HG03280 (cell line): ENCODE data around the gene CHAF1B.

Experiments used
- ATAC-seq: cut with Tn5 transposase; IDR thresholded peaks from one replicate; pipeline ENCODE4 v1.9.1; 2021; ENCODE audit warnings: mild to moderate bottlenecking, moderate library complexity; ENCODE audit not compliant: unreplicated experiment

The CHAF1B gene

GRCh38 chr21:36459098-36459497 lies 73.9 kb downstream of the CHAF1B start:
- ATAC-seq = no peak

- no peak for ATAC-seq
Observed at GRCh38 chr21:36460866-36461265, 75.7 kb downstream of the CHAF1B start.

GRCh38 chr21:36461277-36461917 lies 76.2 kb downstream of the CHAF1B start:
- no peak for ATAC-seq

GRCh38 chr21:36461918-36462486 lies 76.8 kb downstream of the CHAF1B start:
- ATAC-seq = no peak

GRCh38 chr21:36463204-36463603 lies 78.0 kb downstream of the CHAF1B start:
- ATAC-seq = no peak

GRCh38 chr21:36463991-36464390 lies 78.8 kb downstream of the CHAF1B start:
- ATAC-seq = no peak

GRCh38 chr21:36464590-36464989 lies 79.4 kb downstream of the CHAF1B start:
- no peak for ATAC-seq

- no peak for ATAC-seq
Observed at GRCh38 chr21:36465478-36465877, 80.3 kb downstream of the CHAF1B start.

- ATAC-seq = no peak
Observed at GRCh38 chr21:36466061-36466511, 80.9 kb downstream of the CHAF1B start.
